ENCODE measurements around the gene LYSMD4. TPM values are rescaled to one million over a fixed set of nuclear protein-coding genes. Genes with fewer than 3 reads are reported as not detected.

Gene LYSMD4
- total RNA-seq, 1 experiment from 2014 or later: 8.9 TPM

GRCh38 chr15:99721104-99721778, 12.0 kb downstream of the LYSMD4 start:
- TF ChIP-seq EZH2phosphoT487 (IDR thresholded peaks at IDR 0.05; ENCODE audit: borderline replicate concordance, low read length): no peak
- TF ChIP-seq CTCF (conservative IDR thresholded peaks at IDR 0.05; ENCODE audit: low read depth, low read length): no peak
- no peak for TF ChIP-seq EZH2 (IDR thresholded peaks at IDR 0.05; ENCODE audit: low read length, unreplicated experiment)
- ATAC-seq: no peak; the same call in 1 of the 2 replicates
- no peak overlapping the region for H2AFZ ChIP-seq (ENCODE audit: low read length)
- no peak overlapping the region for H3K4me3 ChIP-seq (ENCODE audit: low read length)
- no peak for DNase-seq
- H3K9ac ChIP-seq (ENCODE audit: low read length): no peak overlapping the region
- H3K27ac ChIP-seq (ENCODE audit: low read length): no peak overlapping the region
- intact Hi-C loops (cut with micrococcal nuclease): no loop called here
- no peaks in the 10 kb centered on the region for H3K27me3 ChIP-seq (ENCODE audit: low read length)
- H3F3A ChIP-seq (ENCODE audit: low read length, unreplicated experiment): no peaks in the 10 kb centered on the region
- H3K9me3 ChIP-seq (ENCODE audit: low read length): no peaks in the 10 kb centered on the region
- H3K36me3 ChIP-seq (ENCODE audit: low read depth, low read length): no peaks in the 10 kb centered on the region
- CTCF ChIA-PET: interaction anchor here (0.6 kb wide), 1 partner anchor 12 kb away, joined by 5 read pairs; the partner anchor contains the start of gene LYSMD4
- H3K4me1 ChIP-seq (ENCODE audit: insufficient read depth, low read length): no peaks in the 10 kb centered on the region
- H4K20me1 ChIP-seq (ENCODE audit: low read length): no peaks in the 10 kb centered on the region
- no peaks in the 10 kb centered on the region for H3K79me2 ChIP-seq (ENCODE audit: low read length)
- POLR2A ChIA-PET (ENCODE audit: unreplicated experiment): no interaction called here
- H3K9me2 ChIP-seq (replicated peaks; ENCODE audit: low read length): no peaks in the 10 kb centered on the region
- H3K4me2 ChIP-seq (ENCODE audit: low read length): no peak overlapping the region
- no TSS peak for BruUV-seq (replicated peaks)

GRCh38 chr15:99720533-99720932, 12.7 kb downstream of the LYSMD4 start:
- no peaks in the 10 kb centered on the region for H3K27me3 ChIP-seq (ENCODE audit: low read length)
- BruUV-seq (replicated peaks): no TSS peak
- H4K20me1 ChIP-seq (ENCODE audit: low read length): no peaks in the 10 kb centered on the region
- ATAC-seq (no peak), DNase-seq (no peak)
- H3K27ac ChIP-seq (ENCODE audit: low read length): no peak overlapping the region
- H3K9me3 ChIP-seq (ENCODE audit: low read length): no peaks in the 10 kb centered on the region
- no peak for TF ChIP-seq CTCF (conservative IDR thresholded peaks at IDR 0.05; ENCODE audit: low read depth, low read length)
- no peak for TF ChIP-seq EZH2phosphoT487 (IDR thresholded peaks at IDR 0.05; ENCODE audit: borderline replicate concordance, low read length)
- TF ChIP-seq EZH2 (IDR thresholded peaks at IDR 0.05; ENCODE audit: low read length, unreplicated experiment): no peak
- H3K4me2 ChIP-seq (ENCODE audit: low read length): no peak overlapping the region
- H3K79me2 ChIP-seq (ENCODE audit: low read length): no peaks in the 10 kb centered on the region
- H3K9ac ChIP-seq (ENCODE audit: low read length): no peak overlapping the region
- no peaks in the 10 kb centered on the region for H3K4me1 ChIP-seq (ENCODE audit: insufficient read depth, low read length)
- CTCF ChIA-PET: no interaction called here
- no peaks in the 10 kb centered on the region for H3F3A ChIP-seq (ENCODE audit: low read length, unreplicated experiment)
- intact Hi-C loops (cut with micrococcal nuclease): no loop called here
- no peaks in the 10 kb centered on the region for H3K9me2 ChIP-seq (replicated peaks; ENCODE audit: low read length)
- POLR2A ChIA-PET (ENCODE audit: unreplicated experiment): no interaction called here
- no peak overlapping the region for H3K4me3 ChIP-seq (ENCODE audit: low read length)
- H3K36me3 ChIP-seq (ENCODE audit: low read depth, low read length): no peaks in the 10 kb centered on the region
- H2AFZ ChIP-seq (ENCODE audit: low read length): no peak overlapping the region

- Histone ChIP-seq H3K27ac (ENCODE audit: low read length) (no peak overlapping the region), H3K27me3 (ENCODE audit: low read length) (no peaks in the 10 kb centered on the region), H3K9me3 (ENCODE audit: low read length) (no peaks in the 10 kb centered on the region), H3K4me2 (ENCODE audit: low read length) (no peak overlapping the region), H3K4me1 (ENCODE audit: insufficient read depth, low read length) (no peaks in the 10 kb centered on the region), H3K9ac (ENCODE audit: low read length) (no peak overlapping the region), H3F3A (ENCODE audit: low read length, unreplicated experiment) (no peaks in the 10 kb centered on the region), H3K4me3 (ENCODE audit: low read length) (no peak overlapping the region), H3K9me2 (replicated peaks; ENCODE audit: low read length) (no peaks in the 10 kb centered on the region), H3K36me3 (ENCODE audit: low read depth, low read length) (no peaks in the 10 kb centered on the region), H3K79me2 (ENCODE audit: low read length) (no peaks in the 10 kb centered on the region), H4K20me1 (ENCODE audit: low read length) (no peaks in the 10 kb centered on the region), H2AFZ (ENCODE audit: low read length) (no peak overlapping the region)
- ATAC-seq (no peak), DNase-seq (peak; percentile 47)
- no TSS peak for BruUV-seq (replicated peaks)
- intact Hi-C loops (cut with micrococcal nuclease): no loop called here
- CTCF ChIA-PET: no interaction called here
- POLR2A ChIA-PET (ENCODE audit: unreplicated experiment): no interaction called here
- TF ChIP-seq CTCF (conservative IDR thresholded peaks at IDR 0.05; ENCODE audit: low read depth, low read length) (no peak), EZH2 (IDR thresholded peaks at IDR 0.05; ENCODE audit: low read length, unreplicated experiment) (no peak), EZH2phosphoT487 (IDR thresholded peaks at IDR 0.05; ENCODE audit: borderline replicate concordance, low read length) (no peak)
These were observed 14.1 kb downstream of the LYSMD4 start for GRCh38 chr15:99719096-99719541.

Data from PC-3 (cell line).